Mesendoderm (in vitro differentiated cells): ENCODE results near the gene MARK4. TPM values are rescaled to one million over a fixed set of nuclear protein-coding genes. Genes with fewer than 3 reads are reported as not detected.

ENCODE experiments used
- DNase-seq: peaks from one replicate; pipeline ENCODE4 v3.0.0; 2013
- H2AK5ac ChIP-seq: 2 replicates; pipeline ENCODE4 v1.6.1; 2013; ENCODE audit warnings: low read length, inconsistent platforms
- H2BK120ac ChIP-seq: 2 replicates; pipeline ENCODE4 v1.6.1; 2013; ENCODE audit warnings: low read depth, mild to moderate bottlenecking, low read length, moderate library complexity, mixed read lengths
- H2BK15ac ChIP-seq: replicated peaks from 2 replicates; pipeline ENCODE4 v1.6.1; 2013; ENCODE audit warnings: low read depth, mild to moderate bottlenecking, moderate library complexity
- H2BK5ac ChIP-seq: 2 replicates; pipeline ENCODE4 v1.6.1; 2013; ENCODE audit warnings: low read length, inconsistent platforms
- H3K18ac ChIP-seq: 2 replicates; pipeline ENCODE4 v1.6.1; 2013; ENCODE audit warnings: mild to moderate bottlenecking, low read length, mixed read lengths
- H3K23ac ChIP-seq: one replicate; pipeline ENCODE4 v1.6.1; 2013; ENCODE audit warnings: low read length
- H3K27ac ChIP-seq: 2 replicates; pipeline ENCODE4 v1.5.1; 2013; ENCODE audit warnings: low read depth, mild to moderate bottlenecking, inconsistent platforms, low read length, moderate library complexity
- H3K27me3 ChIP-seq: 2 replicates; pipeline ENCODE4 v1.6.1; 2013; ENCODE audit warnings: low read length, control low read depth, mild to moderate bottlenecking, inconsistent platforms; ENCODE audit not compliant: insufficient read depth, poor library complexity
- H3K36me3 ChIP-seq: 2 replicates; pipeline ENCODE4 v1.6.1; 2013; ENCODE audit warnings: low read length, inconsistent platforms; ENCODE audit not compliant: control insufficient read depth, insufficient read depth
- H3K4ac ChIP-seq: one replicate; pipeline ENCODE4 v1.6.1; 2013; ENCODE audit warnings: low read depth, mild to moderate bottlenecking, low read length, moderate library complexity
- H3K4me1 ChIP-seq: 2 replicates; pipeline ENCODE4 v1.6.1; 2013; ENCODE audit warnings: low read depth, low read length, inconsistent platforms; ENCODE audit not compliant: control insufficient read depth
- H3K4me2 ChIP-seq: 2 replicates; pipeline ENCODE4 v1.6.1; 2013; ENCODE audit warnings: low read length
- H3K4me3 ChIP-seq: 2 replicates; pipeline ENCODE4 v1.5.1; 2013; ENCODE audit warnings: mild to moderate bottlenecking, low read length
- H3K56ac ChIP-seq: one replicate; pipeline ENCODE4 v1.6.1; 2013; ENCODE audit warnings: low read length
- H3K79me1 ChIP-seq: 2 replicates; pipeline ENCODE4 v1.6.1; 2013; ENCODE audit warnings: low read length, inconsistent platforms
- H3K79me2 ChIP-seq: 2 replicates; pipeline ENCODE4 v1.6.1; 2013; ENCODE audit warnings: mild to moderate bottlenecking, low read length; ENCODE audit not compliant: control insufficient read depth, insufficient read depth
- H3K9ac ChIP-seq: 2 replicates; pipeline ENCODE4 v1.6.1; 2013; ENCODE audit warnings: low read length, inconsistent platforms
- H4K5ac ChIP-seq: one replicate; pipeline ENCODE4 v1.6.1; 2013; ENCODE audit warnings: low read length
- H4K8ac ChIP-seq: one replicate; pipeline ENCODE4 v1.6.1; 2013; ENCODE audit warnings: low read depth, mild to moderate bottlenecking, control low read depth, low read length, moderate library complexity
- WGBS: extraction: QIAGEN DNeasy Blood & Tissue Kit; methylation state at CpG from one replicate; pipeline ENCODE4 v1.1.7; 2013; ENCODE audit warnings: low lambda C conversion rate, missing lambda C conversion rate; ENCODE audit not compliant: insufficient coverage; ENCODE audit errors: extremely low coverage; 5-methylcytosine and 5-hydroxymethylcytosine counted together
- polyA plus RNA-seq, 2 experiments: library from polyadenylated mRNA; stranded (reverse); fragments of 200-250 nt; gene quantifications; one replicate each; pipeline ENCODE4 v1.2.3, GENCODE V29; 2013

MARK4 gene
- polyA plus RNA-seq (2013, experiment 1 of 2) = 14.0 TPM
- 13.7 TPM for polyA plus RNA-seq (2013, experiment 2 of 2)

- Histone ChIP-seq H3K27ac (peak within 1 kb of the TSS; percentile 55), H3K4me3 (peak within 1 kb of the TSS; percentile 76), H3K4me2 (peak within 1 kb of the TSS; percentile 80), H3K36me3 (no peaks in the 10 kb centered on the region), H3K4me1 (no peaks in the 10 kb centered on the region), H3K4ac (no peak within 1 kb of the TSS), H3K23ac (no peak within 1 kb of the TSS), H2BK5ac (no peak within 1 kb of the TSS), H3K79me1 (peaks cover 11% of the 10 kb centered on the region), H4K5ac (no peak within 1 kb of the TSS), H4K8ac (no peak within 1 kb of the TSS), H2AK5ac (no peak within 1 kb of the TSS), H3K18ac (peak within 1 kb of the TSS; percentile 94), H3K27me3 (no peaks in the 10 kb centered on the region), H3K56ac (peak within 1 kb of the TSS; percentile 91), H3K79me2 (peaks cover 5% of the 10 kb centered on the region), H2BK15ac (no peak within 1 kb of the TSS), H3K9ac (peak within 1 kb of the TSS; percentile 82), H2BK120ac (peak within 1 kb of the TSS; percentile 56)
- DNase-seq = peak; percentile 51
- WGBS = no CpG with 5 or more reads among the region's 58 CpGs
Measured at GRCh38 chr19:45250832-45251451, at the start of gene MARK4. Gene MARK4, plus strand, starts transcription at chr19:45251271. Its CDS starts 318 bp downstream, at chr19:45251589.

- Histone ChIP-seq H3K79me2 (no peaks in the 10 kb centered on the region), H3K79me1 (no peaks in the 10 kb centered on the region), H3K36me3 (no peaks in the 10 kb centered on the region), H3K27me3 (no peaks in the 10 kb centered on the region), H2AK5ac (no peak overlapping the region), H3K4me2 (no peak overlapping the region), H3K4me1 (no peaks in the 10 kb centered on the region), H3K18ac (no peak overlapping the region), H3K9ac (no peak overlapping the region), H3K4ac (no peak overlapping the region), H4K5ac (no peak overlapping the region), H2BK15ac (no peak overlapping the region), H3K4me3 (no peak overlapping the region), H4K8ac (no peak overlapping the region), H2BK5ac (no peak overlapping the region), H3K27ac (no peak overlapping the region), H3K23ac (no peak overlapping the region), H3K56ac (no peak overlapping the region), H2BK120ac (no peak overlapping the region)
- no peak for DNase-seq
- WGBS = no CpG with 5 or more reads among the region's 6 CpGs
Measured at GRCh38 chr19:45202637-45203036, 48.4 kb upstream of the MARK4 start.

GRCh38 chr19:45205810-45206209 is 45.3 kb upstream of the MARK4 start:
- H3K23ac ChIP-seq = no peak overlapping the region
- H3K36me3 ChIP-seq = no peaks in the 10 kb centered on the region
- H3K4me3 ChIP-seq = no peak overlapping the region
- H3K79me2 ChIP-seq = no peaks in the 10 kb centered on the region
- no peak overlapping the region for H2BK5ac ChIP-seq
- no peak overlapping the region for H3K4ac ChIP-seq
- no peaks in the 10 kb centered on the region for H3K4me1 ChIP-seq
- H3K9ac ChIP-seq = no peak overlapping the region
- no peaks in the 10 kb centered on the region for H3K79me1 ChIP-seq
- no peak overlapping the region for H2BK15ac ChIP-seq
- no peak for DNase-seq
- H3K27me3 ChIP-seq = no peaks in the 10 kb centered on the region
- no peak overlapping the region for H2AK5ac ChIP-seq
- no peak overlapping the region for H3K4me2 ChIP-seq
- H3K56ac ChIP-seq = no peak overlapping the region
- H3K27ac ChIP-seq = no peak overlapping the region
- no CpG with 5 or more reads among the region's 12 CpGs for WGBS
- H4K8ac ChIP-seq = no peak overlapping the region
- no peak overlapping the region for H4K5ac ChIP-seq
- H2BK120ac ChIP-seq = no peak overlapping the region
- H3K18ac ChIP-seq = no peak overlapping the region

- DNase-seq = no peak
- Histone ChIP-seq H2AK5ac (no peak overlapping the region), H2BK15ac (no peak overlapping the region), H3K9ac (no peak overlapping the region), H3K79me2 (no peaks in the 10 kb centered on the region), H3K18ac (no peak overlapping the region), H4K5ac (no peak overlapping the region), H2BK5ac (no peak overlapping the region), H3K36me3 (no peaks in the 10 kb centered on the region), H3K79me1 (no peaks in the 10 kb centered on the region), H3K4me3 (no peak overlapping the region), H3K23ac (no peak overlapping the region), H3K27me3 (no peaks in the 10 kb centered on the region), H4K8ac (no peak overlapping the region), H2BK120ac (no peak overlapping the region), H3K56ac (no peak overlapping the region), H3K4me1 (no peaks in the 10 kb centered on the region), H3K4ac (no peak overlapping the region), H3K4me2 (no peak overlapping the region), H3K27ac (no peak overlapping the region)
- WGBS = no CpG with 5 or more reads among the region's 3 CpGs
Measured at GRCh38 chr19:45206328-45206727, 44.7 kb upstream of the MARK4 start.

- no peak overlapping the region for H3K23ac ChIP-seq
- no peak overlapping the region for H3K4me3 ChIP-seq
- H3K79me1 ChIP-seq = no peaks in the 10 kb centered on the region
- no peaks in the 10 kb centered on the region for H3K79me2 ChIP-seq
- no peak overlapping the region for H3K9ac ChIP-seq
- H2BK120ac ChIP-seq = no peak overlapping the region
- H4K8ac ChIP-seq = no peak overlapping the region
- no peak overlapping the region for H3K56ac ChIP-seq
- H3K4me2 ChIP-seq = no peak overlapping the region
- no peak overlapping the region for H2AK5ac ChIP-seq
- whole genome bisulfite sequencing = no CpG with 5 or more reads among the region's 17 CpGs
- H3K4ac ChIP-seq = no peak overlapping the region
- H3K4me1 ChIP-seq = no peaks in the 10 kb centered on the region
- DNase-seq = no peak
- no peaks in the 10 kb centered on the region for H3K36me3 ChIP-seq
- no peak overlapping the region for H2BK15ac ChIP-seq
- H3K27me3 ChIP-seq = peaks cover 8% of the 10 kb centered on the region
- H3K27ac ChIP-seq = no peak overlapping the region
- H4K5ac ChIP-seq = no peak overlapping the region
- H3K18ac ChIP-seq = no peak overlapping the region
- H2BK5ac ChIP-seq = no peak overlapping the region
Measured at GRCh38 chr19:45211751-45212381, 39.2 kb upstream of the MARK4 start.
